CD4-positive, alpha-beta T cell treated with Interleukin-6 for 4 hours (primary cell): Measurements from ENCODE around the gene HCRTR1.
A peak's percentile ranks its signal among the peaks of the same experiment; 100 is the strongest.

Experiments
- DNase-seq: peaks from one replicate; pipeline ENCODE4 v3.0.0-alpha.2; 2020; ENCODE audit warnings: mixed read lengths

The HCRTR1 gene

DNA sequence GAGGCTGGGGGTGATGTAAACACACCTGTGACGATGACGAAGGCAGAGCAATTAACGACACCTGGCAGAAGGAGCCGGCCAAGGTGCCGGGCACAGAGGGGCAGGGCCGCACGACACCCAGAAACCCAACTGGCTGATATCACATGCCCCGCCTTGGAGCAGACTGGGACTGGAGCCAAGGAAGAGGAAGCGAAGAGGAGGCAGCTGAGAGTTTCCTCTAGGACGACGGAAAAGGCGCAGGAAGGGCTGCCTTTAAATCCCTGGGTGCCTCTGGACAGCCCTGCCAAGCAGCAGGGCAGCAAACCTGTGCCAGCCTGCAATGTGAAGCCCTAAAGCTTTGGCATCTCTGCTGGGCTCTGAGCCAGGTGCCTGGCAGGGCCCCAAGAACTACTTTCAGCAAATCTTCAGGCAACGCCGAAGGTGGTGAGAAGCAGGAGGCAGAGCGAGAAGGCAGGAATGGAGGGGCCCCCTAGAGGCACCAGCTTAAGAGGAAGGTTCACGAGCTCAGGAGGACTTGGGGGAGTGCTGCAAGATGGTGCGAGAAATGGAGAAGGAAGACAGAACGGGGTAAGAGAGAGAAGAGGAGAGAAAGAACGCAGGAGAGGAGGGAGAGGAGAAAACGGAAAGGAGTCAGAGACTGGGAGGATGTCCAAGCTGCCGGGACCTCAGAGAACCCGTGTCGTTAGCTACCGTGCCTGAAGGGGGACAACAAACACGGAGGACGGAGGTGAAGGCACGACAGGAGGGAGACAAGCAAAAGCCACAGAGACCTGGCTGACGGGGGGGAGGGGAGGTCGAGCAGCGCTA lies 52.5 kb downstream of the HCRTR1 start:
- DNase-seq: peak; percentile 51

DNA sequence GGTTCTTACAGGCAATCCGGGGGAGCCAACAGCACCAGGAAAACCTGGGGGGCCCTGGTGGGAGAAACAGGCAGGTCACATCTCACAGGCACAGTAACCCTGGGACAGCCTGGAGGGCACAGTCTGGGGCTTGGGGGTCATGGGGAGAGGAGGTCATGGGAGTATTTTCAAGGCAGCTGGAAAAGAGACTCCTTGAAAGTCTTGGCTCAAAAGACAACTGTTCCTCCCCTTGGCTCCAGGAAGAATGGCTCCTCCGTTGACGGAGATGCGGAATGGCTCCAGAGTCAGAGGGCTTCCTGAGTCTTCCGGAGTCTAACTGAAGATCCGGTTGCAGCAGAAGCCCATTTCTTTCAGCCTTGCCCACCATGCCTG lies 53.1 kb downstream of the HCRTR1 start:
- DNase-seq: no peak

GRCh38 chr1:31671147-31671546 lies 53.7 kb downstream of the HCRTR1 start:
- no peak for DNase-seq

DNA sequence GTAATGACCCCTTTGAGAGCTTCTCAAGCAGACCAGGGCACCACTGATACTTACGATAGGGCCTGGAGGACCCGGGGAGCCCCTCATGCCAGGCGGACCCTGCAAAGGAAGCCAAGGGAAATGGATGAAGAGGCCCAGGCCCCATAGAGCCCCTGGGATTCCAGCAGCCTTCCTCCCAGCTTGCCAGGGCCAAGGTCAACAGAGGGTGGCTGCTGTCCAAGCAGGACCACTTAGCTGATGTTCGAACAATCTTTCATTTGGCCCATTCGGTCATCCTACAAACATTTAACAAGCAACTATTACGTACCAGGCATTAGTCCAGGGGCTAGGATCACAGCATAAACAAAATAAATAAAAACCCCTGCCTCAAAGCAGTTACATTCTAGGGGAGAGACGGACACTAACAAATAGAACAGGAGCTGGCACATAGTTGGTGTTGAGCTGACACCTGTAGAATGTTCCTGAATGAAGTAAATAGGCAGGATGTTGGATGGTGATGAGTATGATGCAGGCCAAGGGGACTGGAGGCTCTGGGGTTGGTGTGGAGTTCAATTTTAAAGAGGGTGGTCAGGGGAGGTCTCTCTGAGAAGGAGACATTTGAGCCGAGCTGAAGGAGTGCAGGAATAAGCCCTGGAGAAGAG lies 54.2 kb downstream of the HCRTR1 start:
- no peak for DNase-seq

DNA sequence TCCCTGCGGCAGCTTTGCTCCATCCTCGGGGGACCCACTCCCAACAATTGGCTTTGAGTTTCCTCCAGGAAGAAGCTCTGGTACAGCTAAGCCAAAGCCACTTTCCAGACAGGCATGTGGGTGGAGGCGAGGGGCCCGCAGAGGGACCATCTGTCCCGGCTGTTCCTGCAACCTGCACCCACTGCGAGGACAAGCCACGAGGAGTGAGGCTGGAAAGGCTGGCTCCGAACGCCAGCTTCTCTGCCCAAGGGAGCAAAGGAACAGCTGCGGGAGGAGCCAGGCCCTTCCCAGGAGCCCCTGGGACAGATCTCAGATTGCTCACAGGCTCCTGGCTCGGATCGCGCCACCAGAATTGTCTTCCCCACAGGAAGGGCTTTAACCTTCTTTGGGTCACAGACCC lies 55.5 kb downstream of the HCRTR1 start:
- DNase-seq: no peak

DNA sequence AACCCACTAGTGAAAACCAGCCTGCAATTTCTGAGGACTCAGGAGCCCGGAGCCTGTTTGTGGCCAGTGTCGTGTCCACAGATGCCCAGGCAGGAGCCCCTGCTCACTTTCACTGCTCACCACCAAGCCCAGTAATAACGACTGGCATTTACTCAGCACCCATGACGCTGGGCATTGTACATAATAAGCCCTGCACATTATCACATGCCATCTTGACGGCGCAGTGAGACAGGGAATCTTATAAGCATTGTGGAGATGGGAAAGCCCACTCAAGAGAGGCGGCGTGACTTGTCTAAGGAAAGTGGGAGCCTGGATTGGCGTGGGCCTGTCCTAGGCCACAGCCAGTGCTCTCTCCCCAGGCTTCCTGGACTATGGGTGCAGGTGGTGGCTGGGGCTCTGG lies 55.9 kb downstream of the HCRTR1 start:
- DNase-seq: no peak

DNA sequence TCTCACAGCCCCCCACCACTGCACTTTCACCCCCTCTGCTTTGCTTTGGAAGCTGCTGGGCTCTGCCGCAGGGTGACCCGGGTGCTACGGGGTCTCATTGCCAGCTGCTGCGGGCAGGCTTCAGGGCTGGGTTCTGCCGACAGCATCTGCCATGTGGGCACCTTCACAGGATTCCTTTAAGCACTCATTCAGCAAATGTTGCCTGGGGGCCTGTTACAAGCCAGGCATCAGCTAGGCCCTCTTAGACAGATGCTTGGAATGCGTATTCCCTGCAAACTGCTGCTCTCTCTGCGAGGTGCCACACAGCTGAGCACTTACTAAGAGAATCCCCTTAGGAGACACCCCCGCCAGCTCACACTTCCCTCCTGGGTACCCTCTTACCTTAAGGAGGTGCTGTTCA lies 57.1 kb downstream of the HCRTR1 start:
- no peak for DNase-seq

- no peak for DNase-seq
These were observed 57.7 kb downstream of the HCRTR1 start for GRCh38 chr1:31675161-31675560.

- no peak for DNase-seq
These were observed 58.3 kb downstream of the HCRTR1 start for GRCh38 chr1:31675756-31676155.
